Activated effector memory CD4-positive, alpha-beta T cell treated with Interleukin-2 at 50 U/mL for 16 hours (primary cell): ENCODE measurements around the gene XPC.
"Not testable (repeated sequence)": the region's sequence is repeated elsewhere in the genome, so short reads cannot be mapped to it uniquely, and the experiment has no call there.

Experiments
- DNase-seq: peaks from one replicate; pipeline ENCODE4 v3.0.0-alpha.2; 2020

Gene XPC

DNA sequence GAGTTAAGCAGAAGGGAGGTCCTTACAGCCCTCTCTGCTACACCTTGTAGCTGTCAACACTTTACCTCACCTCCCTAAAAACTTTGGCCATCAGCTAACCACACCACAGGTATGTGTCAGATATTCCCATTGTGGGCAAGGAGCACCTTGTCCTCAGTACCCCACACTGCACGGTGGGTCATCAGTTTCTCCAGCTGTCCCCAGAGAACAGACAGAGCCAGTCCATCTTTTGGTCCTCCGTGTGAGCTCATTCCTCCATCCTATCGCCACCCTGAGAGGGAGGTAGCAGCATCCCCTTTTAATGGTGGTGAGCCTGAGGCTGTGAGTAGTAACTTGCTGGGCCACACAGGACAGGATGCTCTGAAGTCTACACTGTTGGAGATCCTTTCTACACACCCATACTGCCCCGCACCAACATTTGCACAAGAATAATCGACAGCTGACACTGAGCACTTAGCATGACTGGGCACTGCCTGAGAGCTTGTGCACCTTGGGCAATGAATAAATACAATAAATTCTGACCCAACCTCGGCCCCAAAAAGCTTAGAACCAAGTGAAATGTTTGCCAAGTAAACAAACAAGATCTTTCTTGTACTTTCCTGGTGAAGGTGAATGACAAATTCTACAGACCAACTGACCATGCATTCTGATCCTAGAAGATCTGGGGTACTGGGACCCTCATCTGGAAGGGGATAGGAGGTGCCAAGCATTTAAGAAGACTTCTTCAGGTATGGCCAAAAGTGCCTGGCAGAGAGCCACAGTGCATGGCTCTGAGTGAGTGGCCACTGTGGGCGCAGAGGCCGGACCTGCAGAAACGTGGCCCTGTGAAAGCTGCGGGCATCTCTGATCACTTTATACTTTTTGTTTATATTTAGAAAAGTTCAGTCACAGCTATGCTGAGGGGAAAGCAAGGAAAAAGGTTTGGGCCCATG is 60.7 kb downstream of the XPC start:
- no peak for DNase-seq

DNA sequence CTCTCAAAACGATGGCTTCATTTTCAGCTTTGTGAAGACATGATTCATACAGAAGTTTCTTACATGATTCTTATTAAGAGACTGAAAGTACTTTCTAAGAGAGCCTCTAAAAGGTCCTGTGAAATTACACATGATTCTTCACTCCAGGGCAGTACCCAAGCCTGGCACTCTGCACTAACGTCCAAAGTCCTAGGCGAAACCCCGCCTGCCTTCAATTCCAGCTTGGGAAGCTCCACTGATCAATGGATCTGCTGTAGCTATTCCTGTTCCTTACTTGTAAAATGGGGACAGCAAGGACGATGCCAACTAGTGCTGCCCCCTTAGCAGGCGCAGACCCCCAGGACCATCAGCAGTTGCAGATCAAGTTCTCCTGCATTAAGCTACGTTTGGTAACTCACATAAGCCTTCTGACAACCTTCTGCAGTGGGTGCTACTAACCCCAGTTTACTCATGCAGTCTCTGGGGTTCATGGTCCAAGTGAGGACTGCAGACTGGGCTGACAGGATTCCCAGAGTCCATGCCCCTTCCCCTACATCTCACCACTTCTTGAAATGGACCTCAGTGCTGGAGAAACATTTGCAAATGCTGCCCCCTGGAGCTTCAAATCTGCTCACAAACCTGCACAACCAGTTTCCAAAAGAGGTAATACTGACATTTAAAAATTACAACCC is 64.3 kb downstream of the XPC start:
- DNase-seq, result no peak

DNA sequence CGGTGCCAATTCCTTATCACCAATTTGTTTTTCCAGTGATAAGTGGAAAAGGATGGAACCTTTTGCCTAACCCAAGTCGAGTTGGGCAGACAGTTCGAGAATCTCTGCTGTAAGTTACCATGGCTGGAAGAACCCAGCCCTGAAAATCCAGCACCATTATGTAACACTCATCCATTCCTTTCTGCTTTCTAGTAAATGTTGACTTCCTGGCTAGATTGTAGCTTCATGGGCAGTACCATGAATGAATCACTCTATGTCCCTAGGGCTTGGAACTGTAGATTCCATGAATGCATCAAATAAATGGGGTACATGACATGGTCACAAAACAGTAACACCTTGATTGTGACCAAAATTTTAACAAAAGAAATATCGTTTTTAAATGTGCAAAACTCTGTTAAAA is 67.7 kb downstream of the XPC start:
- no peak for DNase-seq

DNA sequence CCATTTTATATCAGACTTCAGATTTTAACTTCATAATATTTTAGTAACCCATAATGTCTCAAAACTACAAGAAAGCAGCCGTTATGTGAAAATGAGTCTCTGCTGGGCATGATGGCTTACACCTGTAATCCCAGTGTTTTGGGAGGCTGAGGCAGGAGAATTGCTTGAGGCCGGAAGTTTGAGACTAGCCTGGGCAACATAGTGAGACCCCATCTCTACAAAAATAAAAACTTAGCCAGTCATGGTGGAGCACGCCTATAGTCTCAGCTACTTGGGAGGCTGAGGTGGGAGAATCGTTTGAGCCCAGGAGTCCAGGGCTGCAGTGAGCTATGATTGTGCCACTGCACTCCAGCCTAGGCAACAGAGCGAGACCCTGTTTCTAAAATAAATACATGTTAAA is 68.6 kb downstream of the XPC start:
- DNase-seq, result not testable (repeated sequence)

DNA sequence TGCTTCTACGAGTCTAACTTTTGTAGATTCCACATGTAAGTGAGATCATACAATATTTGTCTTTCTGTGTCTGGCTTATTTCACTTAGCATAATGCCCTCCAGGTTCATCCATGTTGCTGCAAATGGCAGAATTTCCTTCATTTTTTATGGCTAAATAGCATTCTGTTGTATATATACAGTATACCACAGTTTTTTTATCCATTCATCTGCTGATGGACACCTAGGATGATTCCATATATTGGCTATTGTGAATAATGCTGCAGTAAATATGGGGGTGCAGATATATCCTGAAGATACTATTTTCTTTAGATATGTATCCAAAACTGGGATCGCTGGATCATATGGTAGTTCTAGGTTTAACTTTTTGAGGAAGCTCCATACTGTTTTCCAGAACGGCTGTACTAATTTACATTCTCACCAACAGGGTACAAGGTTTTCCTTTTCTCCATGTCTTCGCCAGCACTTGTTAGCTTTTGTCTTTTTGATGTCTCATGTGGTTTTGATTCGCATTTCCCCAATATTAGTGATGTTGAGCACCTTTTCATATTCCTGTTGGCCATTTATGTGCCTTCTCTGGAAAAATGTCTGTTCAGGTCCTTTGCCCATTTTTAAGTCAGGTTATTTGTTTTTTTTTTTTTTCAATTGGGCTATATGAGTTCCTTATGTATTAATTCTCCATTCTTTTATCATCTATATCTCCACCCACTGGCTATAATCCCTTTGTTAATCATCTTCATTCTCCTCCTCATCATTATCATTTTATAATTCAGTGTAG is 80.6 kb downstream of the XPC start:
- no peak for DNase-seq

DNA sequence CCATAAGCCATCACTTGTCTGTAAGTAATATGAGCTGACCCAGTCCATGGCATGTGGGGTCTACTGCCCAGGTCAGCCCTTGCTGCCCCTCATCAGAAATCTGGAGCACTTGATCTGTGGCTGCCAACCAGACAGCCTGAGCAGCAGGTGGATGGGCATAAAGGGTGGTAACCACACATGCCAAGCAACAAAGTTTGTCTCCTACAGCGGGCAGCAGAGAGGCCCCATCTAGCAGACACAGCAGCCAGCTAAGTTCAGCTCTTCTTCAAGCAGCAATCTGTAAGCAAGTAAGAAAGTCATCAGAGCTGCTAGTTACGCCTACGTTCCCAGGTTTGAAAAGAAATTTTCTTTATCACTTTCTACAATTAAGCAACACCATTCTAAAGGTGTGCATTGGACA is 81.7 kb downstream of the XPC start:
- no peak for DNase-seq
